ENCODE data around the gene MAST3. TPM values are rescaled to one million over a fixed set of nuclear protein-coding genes. Genes with fewer than 3 reads are reported as not detected.

Gene MAST3
- total and polyA plus RNA-seq, 2 of the 13 experiments (the other 11 are each of a cell fraction or from before 2014, with no cell fraction given), result 4.1 to 4.6 TPM

DNA sequence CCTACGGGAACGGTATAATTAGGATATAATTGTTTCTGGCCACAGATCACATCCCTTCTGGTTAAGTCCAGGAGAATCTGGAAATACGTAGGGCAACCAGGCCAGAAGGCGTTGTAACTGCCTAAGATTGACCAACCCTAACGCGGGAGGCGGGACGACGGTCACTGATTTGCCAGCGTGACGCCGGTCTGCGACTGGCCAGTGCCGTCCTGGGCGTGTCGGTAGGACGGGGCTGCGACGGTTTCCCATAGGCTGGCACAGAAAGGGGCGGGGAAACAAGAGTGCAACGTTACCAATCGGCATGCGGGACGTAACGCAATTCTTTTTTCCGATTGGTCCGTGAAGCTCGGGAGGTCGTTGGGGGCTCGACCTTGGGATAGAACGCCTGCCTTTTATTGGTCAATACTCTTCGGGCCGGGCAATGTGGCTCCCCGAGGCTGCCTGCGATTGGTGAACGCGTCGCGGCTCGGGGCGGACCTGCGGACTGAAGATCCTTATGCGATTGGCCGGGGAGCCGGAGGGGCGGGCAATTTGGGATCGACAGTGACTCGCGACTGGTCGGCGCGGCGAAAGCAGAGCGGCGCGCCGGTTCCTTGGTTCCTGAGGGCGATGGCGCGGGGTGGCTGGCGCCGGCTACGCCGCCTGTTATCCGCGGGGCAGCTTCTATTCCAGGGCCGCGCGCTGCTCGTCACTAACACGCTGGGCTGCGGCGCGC, 95.3 kb downstream of the MAST3 start, which contains the start of gene MPV17L2 (continued):
- TF ChIP-seq, protein P1, sequence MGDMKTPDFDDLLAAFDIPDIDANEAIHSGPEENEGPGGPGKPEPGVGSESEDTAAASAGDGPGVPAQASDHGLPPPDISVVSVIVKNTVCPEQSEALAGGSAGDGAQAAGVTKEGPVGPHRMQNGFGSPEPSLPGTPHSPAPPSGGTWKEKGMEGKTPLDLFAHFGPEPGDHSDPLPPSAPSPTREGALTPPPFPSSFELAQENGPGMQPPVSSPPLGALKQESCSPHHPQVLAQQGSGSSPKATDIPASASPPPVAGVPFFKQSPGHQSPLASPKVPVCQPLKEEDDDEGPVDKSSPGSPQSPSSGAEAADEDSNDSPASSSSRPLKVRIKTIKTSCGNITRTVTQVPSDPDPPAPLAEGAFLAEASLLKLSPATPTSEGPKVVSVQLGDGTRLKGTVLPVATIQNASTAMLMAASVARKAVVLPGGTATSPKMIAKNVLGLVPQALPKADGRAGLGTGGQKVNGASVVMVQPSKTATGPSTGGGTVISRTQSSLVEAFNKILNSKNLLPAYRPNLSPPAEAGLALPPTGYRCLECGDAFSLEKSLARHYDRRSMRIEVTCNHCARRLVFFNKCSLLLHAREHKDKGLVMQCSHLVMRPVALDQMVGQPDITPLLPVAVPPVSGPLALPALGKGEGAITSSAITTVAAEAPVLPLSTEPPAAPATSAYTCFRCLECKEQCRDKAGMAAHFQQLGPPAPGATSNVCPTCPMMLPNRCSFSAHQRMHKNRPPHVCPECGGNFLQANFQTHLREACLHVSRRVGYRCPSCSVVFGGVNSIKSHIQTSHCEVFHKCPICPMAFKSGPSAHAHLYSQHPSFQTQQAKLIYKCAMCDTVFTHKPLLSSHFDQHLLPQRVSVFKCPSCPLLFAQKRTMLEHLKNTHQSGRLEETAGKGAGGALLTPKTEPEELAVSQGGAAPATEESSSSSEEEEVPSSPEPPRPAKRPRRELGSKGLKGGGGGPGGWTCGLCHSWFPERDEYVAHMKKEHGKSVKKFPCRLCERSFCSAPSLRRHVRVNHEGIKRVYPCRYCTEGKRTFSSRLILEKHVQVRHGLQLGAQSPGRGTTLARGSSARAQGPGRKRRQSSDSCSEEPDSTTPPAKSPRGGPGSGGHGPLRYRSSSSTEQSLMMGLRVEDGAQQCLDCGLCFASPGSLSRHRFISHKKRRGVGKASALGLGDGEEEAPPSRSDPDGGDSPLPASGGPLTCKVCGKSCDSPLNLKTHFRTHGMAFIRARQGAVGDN (CRISPR knock-in tag; IDR thresholded peaks at IDR 0.05), result peak; percentile 55
- TF ChIP-seq CREB1 (IDR thresholded peaks at IDR 0.05) (peak; percentile 95), CREB1 (CRISPR knock-in tag; IDR thresholded peaks at IDR 0.05) (peak; percentile 96), ZNF329 (CRISPR knock-in tag; IDR thresholded peaks at IDR 0.05; ENCODE audit: low read depth) (0 out of 2 replicates have a peak, but pooled peaks have one; percentile 38), SMAD1 (CRISPR knock-in tag; IDR thresholded peaks at IDR 0.05; ENCODE audit: borderline replicate concordance, low read depth) (no peak), NBN (conservative IDR thresholded peaks at IDR 0.05) (no peak), ZNF292 (CRISPR knock-in tag; IDR thresholded peaks at IDR 0.05; ENCODE audit: borderline replicate concordance, low read depth) (no peak), NCOA1 (CRISPR knock-in tag; IDR thresholded peaks at IDR 0.05) (peak; percentile 72; the same call in 1 of the 2 replicates), ZNF619 (CRISPR knock-in tag; IDR thresholded peaks at IDR 0.05) (no peak; the same call in 1 of the 2 replicates), ZNF883 (CRISPR knock-in tag; IDR thresholded peaks at IDR 0.05; ENCODE audit: not compliant biosample characterization) (no peak)
- TF ChIP-seq, protein P2, sequence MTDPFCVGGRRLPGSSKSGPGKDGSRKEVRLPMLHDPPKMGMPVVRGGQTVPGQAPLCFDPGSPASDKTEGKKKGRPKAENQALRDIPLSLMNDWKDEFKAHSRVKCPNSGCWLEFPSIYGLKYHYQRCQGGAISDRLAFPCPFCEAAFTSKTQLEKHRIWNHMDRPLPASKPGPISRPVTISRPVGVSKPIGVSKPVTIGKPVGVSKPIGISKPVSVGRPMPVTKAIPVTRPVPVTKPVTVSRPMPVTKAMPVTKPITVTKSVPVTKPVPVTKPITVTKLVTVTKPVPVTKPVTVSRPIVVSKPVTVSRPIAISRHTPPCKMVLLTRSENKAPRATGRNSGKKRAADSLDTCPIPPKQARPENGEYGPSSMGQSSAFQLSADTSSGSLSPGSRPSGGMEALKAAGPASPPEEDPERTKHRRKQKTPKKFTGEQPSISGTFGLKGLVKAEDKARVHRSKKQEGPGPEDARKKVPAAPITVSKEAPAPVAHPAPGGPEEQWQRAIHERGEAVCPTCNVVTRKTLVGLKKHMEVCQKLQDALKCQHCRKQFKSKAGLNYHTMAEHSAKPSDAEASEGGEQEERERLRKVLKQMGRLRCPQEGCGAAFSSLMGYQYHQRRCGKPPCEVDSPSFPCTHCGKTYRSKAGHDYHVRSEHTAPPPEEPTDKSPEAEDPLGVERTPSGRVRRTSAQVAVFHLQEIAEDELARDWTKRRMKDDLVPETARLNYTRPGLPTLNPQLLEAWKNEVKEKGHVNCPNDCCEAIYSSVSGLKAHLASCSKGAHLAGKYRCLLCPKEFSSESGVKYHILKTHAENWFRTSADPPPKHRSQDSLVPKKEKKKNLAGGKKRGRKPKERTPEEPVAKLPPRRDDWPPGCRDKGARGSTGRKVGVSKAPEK (CRISPR knock-in tag; IDR thresholded peaks at IDR 0.05; ENCODE audit: borderline replicate concordance), result no peak
- TF ChIP-seq, protein P3, sequence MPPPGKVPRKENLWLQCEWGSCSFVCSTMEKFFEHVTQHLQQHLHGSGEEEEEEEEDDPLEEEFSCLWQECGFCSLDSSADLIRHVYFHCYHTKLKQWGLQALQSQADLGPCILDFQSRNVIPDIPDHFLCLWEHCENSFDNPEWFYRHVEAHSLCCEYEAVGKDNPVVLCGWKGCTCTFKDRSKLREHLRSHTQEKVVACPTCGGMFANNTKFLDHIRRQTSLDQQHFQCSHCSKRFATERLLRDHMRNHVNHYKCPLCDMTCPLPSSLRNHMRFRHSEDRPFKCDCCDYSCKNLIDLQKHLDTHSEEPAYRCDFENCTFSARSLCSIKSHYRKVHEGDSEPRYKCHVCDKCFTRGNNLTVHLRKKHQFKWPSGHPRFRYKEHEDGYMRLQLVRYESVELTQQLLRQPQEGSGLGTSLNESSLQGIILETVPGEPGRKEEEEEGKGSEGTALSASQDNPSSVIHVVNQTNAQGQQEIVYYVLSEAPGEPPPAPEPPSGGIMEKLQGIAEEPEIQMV (CRISPR knock-in tag; IDR thresholded peaks at IDR 0.05; ENCODE audit: low read depth), result no peak
- TF ChIP-seq, protein P4, sequence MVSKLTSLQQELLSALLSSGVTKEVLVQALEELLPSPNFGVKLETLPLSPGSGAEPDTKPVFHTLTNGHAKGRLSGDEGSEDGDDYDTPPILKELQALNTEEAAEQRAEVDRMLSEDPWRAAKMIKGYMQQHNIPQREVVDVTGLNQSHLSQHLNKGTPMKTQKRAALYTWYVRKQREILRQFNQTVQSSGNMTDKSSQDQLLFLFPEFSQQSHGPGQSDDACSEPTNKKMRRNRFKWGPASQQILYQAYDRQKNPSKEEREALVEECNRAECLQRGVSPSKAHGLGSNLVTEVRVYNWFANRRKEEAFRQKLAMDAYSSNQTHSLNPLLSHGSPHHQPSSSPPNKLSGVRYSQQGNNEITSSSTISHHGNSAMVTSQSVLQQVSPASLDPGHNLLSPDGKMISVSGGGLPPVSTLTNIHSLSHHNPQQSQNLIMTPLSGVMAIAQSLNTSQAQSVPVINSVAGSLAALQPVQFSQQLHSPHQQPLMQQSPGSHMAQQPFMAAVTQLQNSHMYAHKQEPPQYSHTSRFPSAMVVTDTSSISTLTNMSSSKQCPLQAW (CRISPR knock-in tag; IDR thresholded peaks at IDR 0.05), result no peak
- TF ChIP-seq, protein P5, sequence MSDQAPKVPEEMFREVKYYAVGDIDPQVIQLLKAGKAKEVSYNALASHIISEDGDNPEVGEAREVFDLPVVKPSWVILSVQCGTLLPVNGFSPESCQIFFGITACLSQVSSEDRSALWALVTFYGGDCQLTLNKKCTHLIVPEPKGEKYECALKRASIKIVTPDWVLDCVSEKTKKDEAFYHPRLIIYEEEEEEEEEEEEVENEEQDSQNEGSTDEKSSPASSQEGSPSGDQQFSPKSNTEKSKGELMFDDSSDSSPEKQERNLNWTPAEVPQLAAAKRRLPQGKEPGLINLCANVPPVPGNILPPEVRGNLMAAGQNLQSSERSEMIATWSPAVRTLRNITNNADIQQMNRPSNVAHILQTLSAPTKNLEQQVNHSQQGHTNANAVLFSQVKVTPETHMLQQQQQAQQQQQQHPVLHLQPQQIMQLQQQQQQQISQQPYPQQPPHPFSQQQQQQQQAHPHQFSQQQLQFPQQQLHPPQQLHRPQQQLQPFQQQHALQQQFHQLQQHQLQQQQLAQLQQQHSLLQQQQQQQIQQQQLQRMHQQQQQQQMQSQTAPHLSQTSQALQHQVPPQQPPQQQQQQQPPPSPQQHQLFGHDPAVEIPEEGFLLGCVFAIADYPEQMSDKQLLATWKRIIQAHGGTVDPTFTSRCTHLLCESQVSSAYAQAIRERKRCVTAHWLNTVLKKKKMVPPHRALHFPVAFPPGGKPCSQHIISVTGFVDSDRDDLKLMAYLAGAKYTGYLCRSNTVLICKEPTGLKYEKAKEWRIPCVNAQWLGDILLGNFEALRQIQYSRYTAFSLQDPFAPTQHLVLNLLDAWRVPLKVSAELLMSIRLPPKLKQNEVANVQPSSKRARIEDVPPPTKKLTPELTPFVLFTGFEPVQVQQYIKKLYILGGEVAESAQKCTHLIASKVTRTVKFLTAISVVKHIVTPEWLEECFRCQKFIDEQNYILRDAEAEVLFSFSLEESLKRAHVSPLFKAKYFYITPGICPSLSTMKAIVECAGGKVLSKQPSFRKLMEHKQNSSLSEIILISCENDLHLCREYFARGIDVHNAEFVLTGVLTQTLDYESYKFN (CRISPR knock-in tag; conservative IDR thresholded peaks at IDR 0.05), result no peak; the same call in 1 of the 2 replicates

All from HepG2 (cell line).